ENCODE measurements around the gene DSG3. TPM values are rescaled to one million over a fixed set of nuclear protein-coding genes. Genes with fewer than 3 reads are reported as not detected.

The DSG3 gene
- total RNA-seq, 1 experiment from 2014 or later, result not detected

- no peak for DNase-seq (ENCODE audit: low read depth)
These were observed 78.8 kb downstream of the DSG3 start for GRCh38 chr18:31526374-31526773.

Other genes starting within 250 kb of the DSG3 start
- not detected in 2 replicates for gene DSG1, start 129.6 kb upstream of the DSG3 start, total RNA-seq (2014; rRNA removed)
- not detected in 2 replicates for gene DSG4, start 71.0 kb upstream of the DSG3 start, total RNA-seq (2014; rRNA removed)
- gene DSG2, start 50.4 kb downstream of the DSG3 start, total RNA-seq (2014; rRNA removed), result under 0.01 TPM in 2 replicates
- gene TTR, start 144.1 kb downstream of the DSG3 start, total RNA-seq (2014; rRNA removed), result not detected in 2 replicates
- gene B4GALT6, start 236.8 kb downstream of the DSG3 start, total RNA-seq (2014; rRNA removed), result not detected in 2 replicates

All from LHCN-M2 (cell line).